GM19455 (cell line): ENCODE measurements around the gene TBC1D1.

Experiments used
- ATAC-seq: cut with Tn5 transposase; IDR thresholded peaks from one replicate; pipeline ENCODE4 v1.9.1; 2021; ENCODE audit not compliant: unreplicated experiment

Gene TBC1D1

GRCh38 chr4:38045289-38045988 is 154.6 kb downstream of the TBC1D1 start:
- no peak for ATAC-seq

- ATAC-seq = no peak
Measured at GRCh38 chr4:38046727-38047489, 156.0 kb downstream of the TBC1D1 start.

GRCh38 chr4:38049545-38050170 is 158.8 kb downstream of the TBC1D1 start:
- no peak for ATAC-seq

GRCh38 chr4:38050560-38051350 is 159.9 kb downstream of the TBC1D1 start:
- no peak for ATAC-seq

- no peak for ATAC-seq
Measured at GRCh38 chr4:38055566-38055965, 164.7 kb downstream of the TBC1D1 start.

GRCh38 chr4:38056011-38056685 is 165.3 kb downstream of the TBC1D1 start:
- no peak for ATAC-seq

DNA sequence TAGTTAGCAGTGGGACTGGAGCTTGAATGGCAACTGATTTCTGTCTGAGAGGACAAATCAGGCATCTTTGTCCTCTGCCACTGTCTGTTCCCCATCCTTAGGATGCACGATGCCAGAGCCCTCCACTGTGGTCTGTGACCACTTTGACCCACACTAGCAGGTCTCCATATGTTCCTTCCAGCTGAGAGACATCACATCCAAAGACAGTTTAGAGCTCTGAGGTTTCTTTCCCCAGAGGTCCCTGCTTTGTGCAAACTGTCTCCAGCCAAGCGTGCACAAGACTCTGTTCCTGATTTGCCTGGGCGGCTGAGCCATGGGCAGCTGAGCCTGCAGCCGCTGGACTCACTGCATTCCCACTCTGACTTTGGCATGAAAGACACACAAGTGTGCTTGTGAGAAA is 167.3 kb downstream of the TBC1D1 start:
- ATAC-seq = no peak

- ATAC-seq = no peak
Measured at GRCh38 chr4:38060829-38061431, 170.0 kb downstream of the TBC1D1 start.

- ATAC-seq = no peak
Measured at GRCh38 chr4:38062088-38062775, 171.3 kb downstream of the TBC1D1 start.

DNA sequence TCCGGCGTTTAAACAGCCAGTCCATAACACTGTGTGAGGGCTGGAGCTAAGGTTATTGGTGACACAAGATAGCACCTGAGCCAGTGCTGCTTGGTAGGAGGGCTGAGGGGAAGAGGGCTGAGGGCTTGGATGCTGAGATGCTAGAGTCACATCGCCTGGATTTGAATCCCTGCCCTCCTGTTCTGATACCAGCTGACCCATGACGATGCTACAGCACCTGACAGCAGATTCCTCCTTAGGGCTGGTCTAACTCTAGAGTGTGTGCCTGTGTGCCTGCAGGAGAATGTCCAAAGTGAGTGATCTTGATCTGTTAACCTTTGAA is 171.9 kb downstream of the TBC1D1 start:
- ATAC-seq = no peak

DNA sequence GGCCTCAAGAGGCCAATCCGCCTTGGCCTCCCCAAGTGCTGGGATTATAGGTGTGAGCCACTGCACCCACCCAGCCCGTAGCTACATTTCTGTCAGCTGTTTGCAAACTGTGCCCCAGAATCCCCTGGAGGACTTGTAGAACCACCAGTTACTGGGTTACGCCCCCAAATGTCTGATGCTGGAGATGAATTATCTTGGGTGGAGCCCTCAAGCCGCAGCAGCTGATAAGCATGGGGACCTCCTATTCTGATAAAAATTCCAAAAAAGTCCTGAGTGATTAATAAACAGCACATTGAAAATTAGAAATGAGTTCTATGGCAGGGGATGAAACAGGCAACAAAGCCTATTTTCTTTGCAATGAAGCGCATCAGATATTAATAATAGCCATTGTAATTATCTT is 174.3 kb downstream of the TBC1D1 start:
- no peak for ATAC-seq

GRCh38 chr4:38065900-38066299 is 175.0 kb downstream of the TBC1D1 start:
- no peak for ATAC-seq

- no peak for ATAC-seq
Measured at GRCh38 chr4:38067499-38067898, 176.6 kb downstream of the TBC1D1 start.

DNA sequence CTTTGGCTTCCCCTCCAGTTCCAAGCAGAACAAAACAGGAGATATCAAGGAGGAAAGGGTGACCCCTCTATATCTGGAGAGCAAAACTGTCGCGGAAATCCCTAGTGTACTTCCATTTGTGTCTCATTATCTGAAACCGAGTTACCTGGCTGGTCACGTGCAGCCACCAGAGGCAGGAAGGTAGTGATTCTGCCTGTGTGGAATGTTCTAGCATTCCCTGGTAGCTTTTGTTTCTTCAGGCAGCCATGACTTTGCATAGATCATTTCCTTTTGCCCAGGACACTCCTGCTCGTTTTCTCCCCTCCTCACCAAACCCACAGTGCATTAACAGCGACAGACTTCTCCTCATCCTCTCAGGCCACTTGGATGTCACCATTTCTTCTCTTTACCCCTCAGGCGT is 177.2 kb downstream of the TBC1D1 start:
- no peak for ATAC-seq

DNA sequence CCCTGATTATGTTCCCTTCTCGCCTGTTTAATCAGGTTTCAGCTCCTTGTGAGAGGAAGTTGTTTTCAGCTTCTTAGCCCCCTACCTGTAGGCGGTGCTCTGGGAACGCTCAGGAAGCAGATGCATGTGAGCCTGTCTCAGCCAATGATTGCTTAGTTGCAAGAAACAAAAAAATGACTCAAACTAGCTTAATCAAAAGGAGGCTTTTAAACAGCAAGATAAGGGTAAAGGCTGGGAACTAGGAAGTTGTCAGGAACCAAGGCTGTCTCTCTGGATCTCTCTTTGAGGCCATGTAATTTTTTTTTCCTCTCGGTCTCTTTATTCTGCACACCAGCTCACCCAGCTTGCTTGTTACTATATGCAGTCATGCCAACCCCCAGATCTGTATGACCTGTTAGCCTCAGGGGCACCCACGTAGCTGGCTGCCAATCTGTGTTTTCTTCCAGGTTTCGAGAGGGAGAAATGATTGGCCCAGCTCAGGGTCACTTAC is 178.4 kb downstream of the TBC1D1 start:
- no peak for ATAC-seq

DNA sequence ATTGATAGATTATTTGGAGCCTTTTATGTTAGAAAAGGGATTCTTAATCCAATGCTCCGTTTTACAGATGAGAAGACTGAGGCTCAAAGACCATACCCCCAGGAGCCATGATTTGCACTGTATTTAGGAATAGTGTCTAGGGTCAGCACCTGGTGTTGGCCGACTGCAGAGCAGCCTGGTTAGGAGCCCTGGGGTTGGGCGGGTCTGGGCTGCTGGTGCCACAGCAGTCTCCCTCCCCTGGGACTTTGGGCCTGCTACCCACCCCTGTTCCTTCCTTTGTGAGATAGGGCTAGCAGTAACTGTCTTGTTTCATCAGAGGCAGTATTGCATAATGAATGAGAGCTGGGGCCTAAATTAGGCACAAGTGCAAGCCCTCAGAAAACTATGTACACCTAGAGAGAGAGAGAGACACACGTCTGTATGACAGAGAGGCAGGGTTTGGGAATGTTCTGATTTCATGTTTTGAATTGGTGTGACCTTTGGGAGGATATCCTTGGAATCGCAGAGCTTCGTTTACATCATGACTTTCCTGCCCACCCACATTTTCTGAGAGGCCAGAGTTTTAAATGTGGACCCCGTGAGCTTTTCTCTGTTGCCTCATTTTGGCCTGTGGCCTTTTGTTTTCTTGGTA is 181.0 kb downstream of the TBC1D1 start:
- no peak for ATAC-seq

GRCh38 chr4:38072578-38072977 is 181.7 kb downstream of the TBC1D1 start:
- no peak for ATAC-seq

GRCh38 chr4:38073596-38074234 is 182.8 kb downstream of the TBC1D1 start:
- ATAC-seq = no peak
